Renal cortical epithelial cell (primary cell): ENCODE results near the gene COL4A1. TPM values are rescaled to one million over a fixed set of nuclear protein-coding genes. Genes with fewer than 3 reads are reported as not detected.
"Not testable (repeated sequence)": the region's sequence is repeated elsewhere in the genome, so short reads cannot be mapped to it uniquely, and the experiment has no call there.

ENCODE experiments used
- DNase-seq: peaks from one replicate; pipeline ENCODE4 v3.0.0-alpha.2; 2011; ENCODE audit warnings: low read depth
- total RNA-seq: library from RNA; depleted of rRNA; stranded (reverse); fragments of >200 nt; gene quantifications from 2 replicates; pipeline ENCODE4 v1.2.3, GENCODE V29; 2014

The COL4A1 gene
- total RNA-seq, 1 donor from 2014 or later = 1,793 TPM

DNA sequence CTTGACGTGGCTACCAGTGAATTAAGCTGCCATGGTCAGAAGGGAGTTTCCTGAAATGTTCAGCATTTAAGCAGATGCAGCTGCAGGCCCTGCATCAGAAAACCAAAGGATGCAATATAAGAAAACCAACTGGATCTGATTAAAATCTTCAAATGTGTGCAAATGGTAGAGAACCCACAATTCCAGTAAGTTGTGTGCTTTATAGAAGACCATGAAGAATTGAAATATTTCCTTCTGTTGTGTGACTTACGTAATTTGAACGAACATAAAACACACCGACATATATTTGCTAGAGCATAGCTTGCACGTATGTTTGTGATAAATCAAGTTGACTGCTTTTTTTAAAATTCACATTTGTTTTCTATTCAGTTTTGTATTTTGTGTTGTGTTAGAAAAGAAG, 191.4 kb downstream of the COL4A1 start:
- DNase-seq = no peak

DNA sequence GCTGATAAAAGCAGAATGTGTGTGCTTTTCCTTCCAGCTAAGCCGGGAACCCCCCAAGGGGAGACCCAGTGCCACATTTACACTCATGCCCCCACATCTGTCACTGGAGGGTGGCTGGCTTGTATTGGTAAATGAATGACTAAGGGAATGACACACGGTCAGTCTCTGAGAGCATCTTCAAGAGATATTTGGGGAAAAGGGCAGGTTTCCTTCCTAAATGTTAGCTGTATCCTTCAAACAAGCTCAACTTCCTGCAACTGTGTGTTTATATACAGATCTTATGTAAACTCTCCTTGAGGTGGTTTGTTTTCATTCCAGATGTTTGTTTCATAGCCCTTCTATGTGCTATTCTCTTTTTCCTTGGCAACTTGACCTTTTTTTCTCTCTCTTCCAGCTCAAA, 192.6 kb downstream of the COL4A1 start:
- DNase-seq = no peak

DNA sequence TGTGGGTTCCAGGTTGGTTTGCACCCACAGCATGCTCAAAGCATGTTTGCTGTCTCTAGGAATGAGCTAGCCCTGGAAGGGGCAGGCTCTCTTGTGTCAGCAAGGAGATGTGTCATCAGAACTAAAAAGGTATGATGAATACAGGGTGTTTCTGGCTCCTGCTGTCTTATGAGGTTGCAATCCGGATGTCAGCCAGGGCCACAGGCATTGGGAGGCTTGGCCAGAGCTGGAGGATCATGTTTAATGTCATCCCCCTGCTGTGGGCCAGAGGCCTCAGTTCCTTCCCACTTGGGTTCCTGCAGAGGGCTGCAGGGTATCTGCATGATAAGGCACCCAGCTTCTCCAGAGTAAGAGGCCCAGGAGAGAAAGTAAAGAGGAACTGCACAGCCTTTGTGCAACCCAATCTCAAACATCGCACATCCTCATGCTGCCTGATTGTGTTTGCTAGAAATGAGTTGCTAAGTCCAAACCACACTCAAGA, 193.6 kb downstream of the COL4A1 start:
- peak; percentile 35 for DNase-seq

DNA sequence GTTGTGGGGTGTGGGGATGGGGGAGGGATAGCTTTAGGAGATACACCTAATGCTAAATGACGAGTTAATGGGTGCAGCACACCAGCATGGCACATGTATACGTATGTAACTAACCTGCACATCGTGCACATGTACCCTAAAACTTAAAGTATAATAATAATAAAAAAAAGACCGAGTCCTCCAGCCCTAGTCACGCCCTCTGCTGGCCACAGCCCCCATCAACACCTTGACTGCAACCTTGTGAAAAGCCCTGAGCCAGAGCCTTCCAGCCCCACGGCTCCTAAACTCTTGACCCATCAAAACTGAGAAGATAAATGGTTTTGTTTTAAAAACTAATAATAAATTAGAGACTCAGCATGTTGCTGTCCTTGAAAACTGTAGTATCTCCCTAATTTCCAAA, 194.6 kb downstream of the COL4A1 start:
- not testable (repeated sequence) for DNase-seq

DNA sequence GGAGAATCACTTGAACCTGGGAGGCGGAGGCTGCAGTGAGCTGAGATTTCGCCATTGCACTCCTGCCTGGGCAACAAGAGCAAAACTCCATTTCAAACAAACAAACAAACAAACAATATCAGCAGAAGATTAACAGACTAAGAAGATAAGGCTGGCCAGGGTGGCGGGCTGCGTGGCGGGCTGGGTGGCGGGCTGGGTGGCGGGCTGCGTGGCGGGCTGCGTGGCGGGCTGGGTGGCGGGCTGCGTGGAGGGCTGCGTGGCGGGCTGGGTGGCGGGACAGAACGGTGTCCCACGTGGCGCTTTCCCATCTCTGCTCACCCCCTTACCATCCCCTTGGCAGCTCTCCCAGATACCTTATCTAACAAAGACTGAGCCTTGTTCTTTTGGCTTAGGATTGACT, 196.2 kb downstream of the COL4A1 start:
- DNase-seq = no peak

DNA sequence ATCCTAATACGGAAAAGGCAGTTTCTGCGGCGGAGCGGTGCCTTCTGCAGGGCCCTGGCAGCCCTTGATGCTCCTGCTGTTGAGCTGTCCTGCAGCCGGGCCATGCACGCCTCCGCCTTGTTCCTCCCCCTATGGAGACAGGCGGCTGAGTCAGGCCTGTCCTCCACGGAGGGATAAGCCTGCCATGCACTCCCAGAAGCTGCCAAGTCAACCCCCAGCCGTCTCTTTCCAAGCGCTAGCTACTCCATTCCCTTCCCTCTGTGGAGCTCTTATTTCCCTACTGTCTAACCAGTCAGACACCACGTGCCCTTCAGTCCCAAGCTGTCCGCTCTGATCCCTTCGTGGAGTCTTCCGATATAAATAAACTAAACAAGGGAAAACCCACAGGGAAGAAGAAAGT, 197.0 kb downstream of the COL4A1 start:
- peak; percentile 36 for DNase-seq

DNA sequence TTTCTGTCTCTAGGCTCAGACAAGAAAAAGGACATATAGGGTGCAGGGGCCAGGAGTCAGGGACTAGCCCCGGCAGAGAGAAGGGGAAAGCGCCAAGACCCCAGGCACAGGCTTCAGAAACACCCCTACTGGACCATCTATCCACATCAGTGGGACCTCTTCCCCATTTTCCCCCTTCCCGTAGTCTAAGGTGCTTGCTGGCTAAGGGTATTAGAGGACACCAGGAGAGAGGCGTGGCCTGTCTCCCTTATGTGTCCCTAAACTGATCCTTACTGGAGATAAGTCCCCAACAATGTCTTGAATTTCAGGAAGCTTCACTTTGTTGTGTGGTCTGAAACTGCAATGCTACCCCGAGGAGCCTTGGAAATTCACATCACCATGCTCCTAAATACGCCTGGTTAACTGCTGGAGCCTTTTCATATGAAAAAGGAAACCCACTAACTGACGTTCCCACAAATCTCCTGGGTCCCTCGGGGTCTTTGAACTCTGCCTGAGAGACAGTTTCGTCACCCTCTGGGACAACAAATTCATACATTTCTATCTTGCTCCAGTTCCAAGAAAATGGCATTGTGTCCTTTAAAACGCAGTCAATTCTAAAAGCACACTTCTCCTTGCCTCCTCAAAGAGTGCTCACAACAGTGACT, 197.7 kb downstream of the COL4A1 start:
- DNase-seq = no peak

DNA sequence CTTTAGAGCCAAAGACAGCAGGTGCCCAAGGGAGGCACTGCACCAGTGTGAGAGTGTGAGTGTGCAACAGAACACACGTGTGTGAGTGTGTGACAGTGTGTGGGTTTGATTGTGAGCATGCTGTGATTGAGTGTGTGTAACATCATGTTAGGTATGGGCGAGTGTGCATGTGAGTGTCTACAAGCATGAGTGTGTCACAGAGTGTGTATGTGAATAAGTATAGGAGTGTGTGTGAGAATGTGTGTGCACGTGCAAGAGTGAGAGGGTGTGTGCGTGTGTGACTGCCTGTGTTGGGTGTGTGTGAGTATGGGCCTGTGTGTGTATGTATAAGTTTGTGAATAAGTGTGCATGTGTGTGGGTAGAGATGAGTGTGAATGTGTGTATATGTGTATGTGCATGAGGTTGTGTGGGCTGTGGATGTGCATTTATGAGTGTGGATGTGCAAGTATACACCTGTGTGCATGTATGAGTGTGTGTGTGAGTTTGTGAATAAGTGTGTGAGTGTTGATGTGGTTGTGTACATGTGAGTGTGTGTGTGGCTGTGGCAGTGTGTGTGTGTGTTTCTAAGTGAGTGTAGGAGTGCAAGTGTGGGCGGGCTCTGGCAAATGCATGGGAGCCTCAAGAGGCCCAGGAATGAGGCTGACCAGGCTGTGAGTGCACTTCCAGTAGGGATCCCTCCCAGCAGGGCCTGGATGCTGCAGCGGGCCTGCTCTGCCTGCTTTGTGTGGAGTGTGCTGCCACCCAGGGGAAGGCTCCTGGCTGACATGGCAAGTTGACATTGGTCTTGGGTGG, 198.4 kb downstream of the COL4A1 start:
- peak; percentile 70 for DNase-seq

DNA sequence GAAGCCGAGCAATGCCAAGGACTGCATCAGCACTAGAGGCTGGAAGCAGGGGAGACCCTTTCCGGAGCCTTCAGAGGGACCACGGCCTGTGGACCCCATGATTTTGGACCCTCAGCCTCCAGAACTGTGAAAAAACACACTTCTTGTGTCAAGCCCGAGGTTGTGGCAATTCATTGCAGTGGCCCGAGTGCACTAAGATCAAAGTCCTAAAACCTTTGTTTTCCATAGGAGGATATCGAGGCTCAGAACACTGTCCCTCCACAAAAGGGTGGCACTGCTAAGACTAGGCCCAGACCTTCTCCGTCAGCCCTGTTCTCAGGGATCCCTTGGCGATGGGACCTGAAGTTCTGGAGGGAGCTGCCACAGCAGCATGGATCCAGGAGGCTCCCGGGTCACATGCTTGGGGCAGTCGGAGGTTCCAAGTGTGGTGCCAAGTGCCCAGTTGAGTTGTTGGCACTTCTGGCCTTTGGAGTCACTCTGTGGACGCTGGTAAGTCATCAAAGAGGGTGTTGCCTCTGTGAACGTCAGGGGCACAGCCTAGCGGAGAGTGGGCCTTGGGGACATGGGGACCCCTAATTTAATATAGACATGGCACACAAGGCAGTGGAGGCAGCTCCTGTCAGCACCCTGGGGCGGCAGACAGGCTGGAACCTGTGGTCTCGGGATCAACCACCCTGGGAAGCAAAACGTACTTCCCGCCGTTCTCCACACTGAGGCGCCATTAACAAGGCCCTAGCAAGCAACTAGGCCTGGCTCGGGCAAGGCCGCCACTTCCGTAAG, 199.2 kb downstream of the COL4A1 start:
- no peak for DNase-seq

DNA sequence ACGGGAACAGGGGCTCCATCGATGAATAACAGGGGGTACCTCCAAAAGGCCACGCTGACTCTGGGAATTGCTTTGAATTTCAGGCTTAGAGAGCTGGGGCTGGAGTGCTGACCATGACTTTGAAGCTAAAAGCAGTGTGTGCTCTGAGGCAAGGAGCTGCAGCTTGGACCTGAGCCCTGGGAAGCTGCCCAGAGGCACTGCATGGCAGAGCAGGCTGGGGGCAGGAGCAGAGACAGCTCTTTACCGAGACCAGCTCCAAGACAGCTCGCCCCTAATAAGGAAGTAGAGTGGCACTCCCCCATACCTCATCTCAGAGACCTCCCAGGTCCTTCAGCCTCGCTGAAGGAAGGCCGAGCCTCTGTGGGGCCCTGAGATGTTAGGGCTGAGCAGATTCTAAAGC, 200.2 kb downstream of the COL4A1 start:
- peak; percentile 62 for DNase-seq

DNA sequence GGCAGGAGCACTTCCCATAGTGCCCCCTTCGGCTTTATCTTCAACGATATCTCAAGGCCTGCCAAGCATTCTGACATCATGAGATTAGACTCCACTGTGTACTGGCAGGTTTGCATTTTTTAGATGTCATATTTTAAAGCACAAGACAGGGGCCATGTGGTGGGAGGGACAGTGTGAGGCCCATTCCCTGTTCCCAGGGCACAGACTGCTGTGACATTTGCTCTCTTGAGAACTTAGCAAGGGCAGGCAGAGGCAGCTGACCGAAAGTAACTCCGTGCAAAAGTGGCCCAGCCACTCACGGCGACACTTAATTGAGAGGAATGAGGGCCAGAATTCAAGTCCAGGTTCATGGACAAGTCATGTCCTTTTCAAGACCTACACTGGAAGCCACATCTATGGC, 201.8 kb downstream of the COL4A1 start:
- DNase-seq = no peak

DNA sequence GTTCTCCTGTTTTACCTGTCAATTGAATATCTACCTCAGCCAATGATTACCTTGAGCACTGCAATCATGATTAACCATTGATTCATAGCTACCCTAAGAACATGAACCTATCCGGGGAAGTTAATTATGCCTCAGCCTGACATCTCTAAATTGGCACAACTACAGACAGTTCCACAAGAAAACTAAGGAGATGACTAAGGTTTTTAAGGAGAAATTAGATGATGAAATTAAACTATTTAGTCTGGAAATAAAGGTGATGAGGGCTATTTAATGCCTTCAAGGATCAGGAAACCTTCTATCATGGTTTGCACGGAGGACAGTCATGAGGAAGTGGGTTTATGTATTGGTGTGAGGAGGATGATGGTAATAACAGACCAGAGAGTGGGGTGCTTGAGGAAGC, 203.4 kb downstream of the COL4A1 start:
- peak; percentile 71 for DNase-seq

DNA sequence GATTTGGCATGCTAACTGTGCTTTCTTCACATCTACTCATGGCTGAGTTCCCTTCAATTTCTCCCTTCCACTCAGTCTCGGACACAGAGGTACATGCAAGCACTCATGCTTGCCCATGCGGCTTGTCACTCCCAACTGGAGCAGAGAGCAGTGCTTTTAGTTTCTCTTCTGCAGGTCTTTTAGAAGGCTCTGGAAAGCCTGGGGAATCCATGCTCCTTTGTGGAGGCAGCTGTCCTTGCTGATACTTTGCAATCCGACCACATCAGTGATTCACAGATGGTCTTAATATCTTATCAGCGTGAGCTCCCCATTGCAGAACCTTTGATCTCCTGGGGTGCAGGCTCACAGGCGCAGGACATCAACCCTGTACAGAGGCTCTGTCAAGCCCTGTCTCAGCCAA, 203.9 kb downstream of the COL4A1 start:
- no peak for DNase-seq

DNA sequence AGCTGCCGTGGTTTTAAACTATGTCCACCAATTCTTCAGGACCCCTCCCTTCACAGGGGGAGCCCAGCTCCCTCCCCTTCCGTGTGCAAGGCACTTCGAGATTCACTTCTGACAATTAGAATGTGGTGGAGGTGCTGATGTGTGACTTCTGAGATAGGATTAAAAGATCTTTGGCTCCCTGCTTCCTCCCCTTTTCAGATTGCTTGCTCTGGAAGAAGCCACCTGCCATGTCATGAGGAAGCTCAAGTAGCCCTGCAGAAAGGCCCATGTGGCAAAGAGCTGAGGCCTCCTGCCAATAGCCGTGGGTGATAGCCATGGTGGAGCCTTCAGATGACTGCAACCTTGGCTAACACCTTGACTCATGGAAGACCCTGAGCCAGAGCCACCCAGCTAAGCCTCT, 204.9 kb downstream of the COL4A1 start:
- DNase-seq = no peak

DNA sequence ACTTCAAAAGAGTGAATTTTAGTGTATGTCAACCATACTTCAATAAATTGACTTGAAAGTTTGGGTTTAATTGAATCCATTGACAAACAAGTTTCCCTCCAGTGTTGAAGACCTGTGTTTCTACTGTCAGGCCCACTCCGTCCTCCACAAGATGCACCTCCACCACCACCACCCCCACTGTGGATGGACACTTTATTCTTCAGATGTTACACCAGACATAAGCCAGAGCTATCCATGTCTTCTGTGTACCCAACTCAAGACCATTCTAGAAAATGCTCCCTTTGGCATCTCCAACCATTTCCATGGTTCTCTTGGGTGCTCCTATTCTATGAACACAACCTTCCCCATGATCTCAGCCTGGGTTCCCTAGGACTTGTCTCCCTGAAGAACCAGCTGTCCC, 207.0 kb downstream of the COL4A1 start:
- no peak for DNase-seq

Other genes starting within 250 kb of the COL4A1 start
- gene COL4A2, start 127 bp upstream of the COL4A1 start, total RNA-seq = 1,026 and 1,465 TPM in 2 replicates